ENCODE measurements around the gene KCNT1.

The KCNT1 gene

GRCh38 chr9:135673941-135674340 lies 28.0 kb upstream of the KCNT1 start:
- in situ Hi-C loops (cut with MboI; ENCODE audit: low sequenced_read_pairs, unreplicated experiment) = no loop called here
- TF ChIP-seq CTCF (IDR thresholded peaks at IDR 0.05; ENCODE audit: borderline replicate concordance, control extremely low read depth, extremely low read depth, insufficient read depth, missing control alignments) = no peak
- DNase-seq (ENCODE audit: low spot score) = no peak

- no peak for TF ChIP-seq CTCF (IDR thresholded peaks at IDR 0.05; ENCODE audit: borderline replicate concordance, control extremely low read depth, extremely low read depth, insufficient read depth, missing control alignments)
- in situ Hi-C loops (cut with MboI; ENCODE audit: low sequenced_read_pairs, unreplicated experiment) = no loop called here
- no peak for DNase-seq (ENCODE audit: low spot score)
Observed at GRCh38 chr9:135674977-135675376, 27.0 kb upstream of the KCNT1 start.

GRCh38 chr9:135676891-135677290 lies 25.1 kb upstream of the KCNT1 start:
- TF ChIP-seq CTCF (IDR thresholded peaks at IDR 0.05; ENCODE audit: borderline replicate concordance, control extremely low read depth, extremely low read depth, insufficient read depth, missing control alignments) = no peak
- in situ Hi-C loops (cut with MboI; ENCODE audit: low sequenced_read_pairs, unreplicated experiment) = no loop called here
- DNase-seq (ENCODE audit: low spot score) = no peak

GRCh38 chr9:135677641-135678168 lies 24.3 kb upstream of the KCNT1 start:
- in situ Hi-C loops (cut with MboI; ENCODE audit: low sequenced_read_pairs, unreplicated experiment) = no loop called here
- no peak for TF ChIP-seq CTCF (IDR thresholded peaks at IDR 0.05; ENCODE audit: borderline replicate concordance, control extremely low read depth, extremely low read depth, insufficient read depth, missing control alignments)
- DNase-seq (ENCODE audit: low spot score) = no peak

GRCh38 chr9:135678236-135679017 lies 23.6 kb upstream of the KCNT1 start:
- no peak for DNase-seq (ENCODE audit: low spot score)
- no peak for TF ChIP-seq CTCF (IDR thresholded peaks at IDR 0.05; ENCODE audit: borderline replicate concordance, control extremely low read depth, extremely low read depth, insufficient read depth, missing control alignments)
- in situ Hi-C loops (cut with MboI; ENCODE audit: low sequenced_read_pairs, unreplicated experiment) = no loop called here

- DNase-seq (ENCODE audit: low spot score) = no peak
- TF ChIP-seq CTCF (IDR thresholded peaks at IDR 0.05; ENCODE audit: borderline replicate concordance, control extremely low read depth, extremely low read depth, insufficient read depth, missing control alignments) = no peak
- in situ Hi-C loops (cut with MboI; ENCODE audit: low sequenced_read_pairs, unreplicated experiment) = no loop called here
Observed at GRCh38 chr9:135680056-135680455, 21.9 kb upstream of the KCNT1 start.

Measured in GM13976 (cell line).